Astrocyte (in vitro differentiated cells and primary cell): ENCODE data around the gene SMLR1. TPM values are rescaled to one million over a fixed set of nuclear protein-coding genes. Genes with fewer than 3 reads are reported as not detected.

Experiments
- DNase-seq: peaks from one replicate; pipeline ENCODE4 v3.0.0-alpha.2; 2010; ENCODE audit warnings: low read depth
- FAIRE-seq: peaks from 2 replicates; lab custom pipeline; 2011; peaks lifted over from hg19 to GRCh38; lab: Jason Lieb, UNC
- H2AFZ ChIP-seq: 2 replicates; pipeline ENCODE4 v1.6.0; 2012; ENCODE audit warnings: low read depth, low read length, inconsistent platforms
- H3K27ac ChIP-seq: 2 replicates; pipeline ENCODE4 v1.5.1; 2011; ENCODE audit warnings: low read depth, low read length, inconsistent platforms
- H3K27me3 ChIP-seq: 2 replicates; pipeline ENCODE4 v1.6.0; 2011; ENCODE audit warnings: low read length, inconsistent platforms; ENCODE audit not compliant: insufficient read depth
- H3K36me3 ChIP-seq: 2 replicates; pipeline ENCODE4 v1.5.1; 2011; ENCODE audit warnings: low read length, inconsistent platforms; ENCODE audit not compliant: insufficient read depth
- H3K4me1 ChIP-seq: 2 replicates; pipeline ENCODE4 v1.5.1; 2011; ENCODE audit warnings: low read length, inconsistent platforms; ENCODE audit not compliant: insufficient read depth
- H3K4me2 ChIP-seq: 2 replicates; pipeline ENCODE4 v1.6.0; 2012; ENCODE audit warnings: low read length, inconsistent platforms
- H3K4me3 ChIP-seq: 2 replicates; pipeline ENCODE4 v1.5.1; 2011; ENCODE audit warnings: low read depth, mild to moderate bottlenecking, low read length, inconsistent platforms; ENCODE audit not compliant: insufficient read depth
- H3K79me2 ChIP-seq: 2 replicates; pipeline ENCODE4 v1.6.0; 2012; ENCODE audit warnings: mild to moderate bottlenecking, low read length, inconsistent platforms; ENCODE audit not compliant: insufficient read depth
- H3K9ac ChIP-seq: 2 replicates; pipeline ENCODE4 v1.6.0; 2012; ENCODE audit warnings: mild to moderate bottlenecking, low read length, inconsistent platforms
- H3K9me3 ChIP-seq: 2 replicates; pipeline ENCODE4 v1.5.1; 2012; ENCODE audit warnings: low read depth, mild to moderate bottlenecking, low read length, inconsistent platforms; ENCODE audit not compliant: insufficient read depth
- H4K20me1 ChIP-seq: 2 replicates; pipeline ENCODE4 v1.6.0; 2012; ENCODE audit warnings: low read length, inconsistent platforms; ENCODE audit not compliant: insufficient read depth
- H3K27ac Mint-ChIP-seq: one replicate; pipeline ENCODE4 v1.8.0; 2021; ENCODE audit warnings: mild to moderate bottlenecking, mixed read lengths; ENCODE audit not compliant: unreplicated experiment
- H3K27me3 Mint-ChIP-seq: one replicate; pipeline ENCODE4 v1.8.0; 2021; ENCODE audit warnings: low read depth, mixed read lengths; ENCODE audit not compliant: unreplicated experiment
- H3K36me3 Mint-ChIP-seq: one replicate; pipeline ENCODE4 v1.8.0; 2021; ENCODE audit warnings: low read depth, mixed read lengths; ENCODE audit not compliant: unreplicated experiment
- H3K4me1 Mint-ChIP-seq: one replicate; pipeline ENCODE4 v1.8.0; 2021; ENCODE audit warnings: low read depth, mixed read lengths; ENCODE audit not compliant: unreplicated experiment
- H3K4me3 Mint-ChIP-seq: one replicate; pipeline ENCODE4 v1.8.0; 2021; ENCODE audit warnings: mild to moderate bottlenecking, moderate library complexity, mixed read lengths; ENCODE audit not compliant: unreplicated experiment
- H3K9me3 Mint-ChIP-seq: one replicate; pipeline ENCODE4 v1.8.0; 2021; ENCODE audit warnings: mild to moderate bottlenecking, mixed read lengths; ENCODE audit not compliant: unreplicated experiment
- CTCF ChIP-seq: IDR thresholded peaks from 2 replicates; pipeline ENCODE4 v1.5.1; 2011; ENCODE audit warnings: low read depth, mild to moderate bottlenecking, inconsistent platforms, low read length, moderate library complexity; ENCODE audit not compliant: insufficient read depth
- EZH2 ChIP-seq: IDR thresholded peaks from 2 replicates; pipeline ENCODE4 v1.6.1; 2012; ENCODE audit warnings: mild to moderate bottlenecking, low read length, inconsistent platforms; ENCODE audit not compliant: insufficient read depth
- total RNA-seq: library from RNA; stranded (reverse); gene quantifications from 2 replicates; pipeline ENCODE4 v1.2.1, GENCODE V29; 2021

SMLR1 gene
- total RNA-seq, 1 donor from 2014 or later: not detected

GRCh38 chr6:130841128-130841728, 14.0 kb downstream of the SMLR1 start:
- no peak overlapping the region for H3K9ac ChIP-seq
- no peak overlapping the region for H3K27ac ChIP-seq
- no peak for FAIRE-seq
- H3K79me2 ChIP-seq: no peaks in the 10 kb centered on the region
- H3K4me3 ChIP-seq: no peak overlapping the region
- no peaks in the 10 kb centered on the region for H4K20me1 ChIP-seq
- H3K9me3 Mint-ChIP-seq: no peaks in the 10 kb centered on the region
- H3K4me3 Mint-ChIP-seq: no peak overlapping the region
- H3K27me3 ChIP-seq: no peaks in the 10 kb centered on the region
- H3K4me1 Mint-ChIP-seq: peaks cover 3% of the 10 kb centered on the region
- no peaks in the 10 kb centered on the region for H3K36me3 ChIP-seq
- H3K36me3 Mint-ChIP-seq: no peaks in the 10 kb centered on the region
- no peaks in the 10 kb centered on the region for H3K9me3 ChIP-seq
- H3K4me1 ChIP-seq: no peaks in the 10 kb centered on the region
- no peaks in the 10 kb centered on the region for H3K27me3 Mint-ChIP-seq
- no peak overlapping the region for H2AFZ ChIP-seq
- no peak for TF ChIP-seq EZH2
- TF ChIP-seq CTCF: no peak
- H3K4me2 ChIP-seq: no peak overlapping the region
- DNase-seq: peak; percentile 85
- H3K27ac Mint-ChIP-seq: no peak overlapping the region

GRCh38 chr6:130843575-130844320, 16.5 kb downstream of the SMLR1 start:
- no peaks in the 10 kb centered on the region for H3K4me1 ChIP-seq
- H3K79me2 ChIP-seq: no peaks in the 10 kb centered on the region
- Mint-ChIP-seq H3K4me3 (no peak overlapping the region), H3K27me3 (no peaks in the 10 kb centered on the region), H3K27ac (no peak overlapping the region), H3K36me3 (no peaks in the 10 kb centered on the region), H3K4me1 (peaks cover 5% of the 10 kb centered on the region), H3K9me3 (no peaks in the 10 kb centered on the region)
- H3K9ac ChIP-seq: no peak overlapping the region
- peak; percentile 89 for FAIRE-seq
- H3K36me3 ChIP-seq: no peaks in the 10 kb centered on the region
- no peak overlapping the region for H3K4me2 ChIP-seq
- H3K27me3 ChIP-seq: no peaks in the 10 kb centered on the region
- TF ChIP-seq EZH2 (no peak), CTCF (peak; percentile 73)
- H2AFZ ChIP-seq: no peak overlapping the region
- no peak overlapping the region for H3K4me3 ChIP-seq
- no peaks in the 10 kb centered on the region for H4K20me1 ChIP-seq
- DNase-seq: peak; percentile 19
- no peaks in the 10 kb centered on the region for H3K9me3 ChIP-seq
- H3K27ac ChIP-seq: no peak overlapping the region

GRCh38 chr6:130846501-130846900, 19.3 kb downstream of the SMLR1 start:
- Mint-ChIP-seq H3K9me3 (no peaks in the 10 kb centered on the region), H3K27ac (no peak overlapping the region), H3K4me1 (peaks cover 8% of the 10 kb centered on the region), H3K27me3 (no peaks in the 10 kb centered on the region), H3K4me3 (no peak overlapping the region), H3K36me3 (no peaks in the 10 kb centered on the region)
- no peak for FAIRE-seq
- H3K9ac ChIP-seq: no peak overlapping the region
- H3K36me3 ChIP-seq: no peaks in the 10 kb centered on the region
- no peak overlapping the region for H2AFZ ChIP-seq
- no peaks in the 10 kb centered on the region for H3K79me2 ChIP-seq
- H3K9me3 ChIP-seq: no peaks in the 10 kb centered on the region
- H4K20me1 ChIP-seq: no peaks in the 10 kb centered on the region
- no peaks in the 10 kb centered on the region for H3K4me1 ChIP-seq
- H3K27me3 ChIP-seq: no peaks in the 10 kb centered on the region
- DNase-seq: no peak
- no peak overlapping the region for H3K4me3 ChIP-seq
- no peak overlapping the region for H3K27ac ChIP-seq
- no peak overlapping the region for H3K4me2 ChIP-seq
- no peak for TF ChIP-seq CTCF
